H1 (cell line): ENCODE results near the gene GNAL. TPM values are rescaled to one million over a fixed set of nuclear protein-coding genes. Genes with fewer than 3 reads are reported as not detected.

Source experiments
- BCL11A ChIP-seq, 2 experiments: IDR thresholded peaks; one replicate each; pipeline ENCODE4 v1.6.1; 2011; ENCODE audit warnings: low read depth in 2 of 2, low read length in 2 of 2, mild to moderate bottlenecking in 2 of 2
- CBX8 ChIP-seq: fragments of 300-800, 300-1000 bp; sonication (generic); IDR thresholded peaks from 2 replicates; pipeline ENCODE4 v1.7.1; 2016; ENCODE audit warnings: low read depth, low read length, borderline replicate concordance
- CTCF ChIP-seq, 3 experiments: IDR thresholded peaks; 1 replicate in 2 of 3; 2 replicates in 1 of 3; pipeline versions ENCODE4 v1.5.1 to v1.6.1; 2011; ENCODE audit warnings: low read length in 3 of 3, mild to moderate bottlenecking in 3 of 3, inconsistent platforms in 2 of 3, low read depth in 1 of 3, moderate library complexity in 1 of 3; ENCODE audit not compliant: insufficient read depth in 1 of 3; ENCODE audit errors: control extremely low read depth in 1 of 3
- JUN ChIP-seq: IDR thresholded peaks from 2 replicates; pipeline ENCODE4 v1.6.1; 2011; ENCODE audit warnings: low read depth, mild to moderate bottlenecking, improper control_type of control experiment, low read length
- NANOG ChIP-seq: IDR thresholded peaks from 2 replicates; pipeline ENCODE4 v1.6.1; 2011; ENCODE audit warnings: low read length, low read depth, mild to moderate bottlenecking, inconsistent platforms; ENCODE audit not compliant: insufficient read depth, poor library complexity, severe bottlenecking
- PHF8 ChIP-seq: fragments of 200-600 bp; sonication (generic); conservative IDR thresholded peaks from 2 replicates; pipeline ENCODE4 v1.7.1; 2012; ENCODE audit warnings: low read depth, mild to moderate bottlenecking, inconsistent platforms, low read length, moderate library complexity
- SIX5 ChIP-seq: IDR thresholded peaks from 2 replicates; pipeline ENCODE4 v1.6.1; 2011; ENCODE audit warnings: mild to moderate bottlenecking, low read depth, low read length
- polyA plus RNA-seq, 7 experiments: library from polyadenylated mRNA; depleted of rRNA in 3 of 7; stranded (reverse) in 5 of 7; unstranded in 2 of 7; fragments of >200 nt in 5 of 7; fragments of 200-250 nt in 2 of 7; gene quantifications; 1 replicate in 5 of 7; 2 replicates in 1 of 7; 4 replicates in 1 of 7; pipeline versions ENCODE4 v1.2.1 to v1.2.3, GENCODE V29; 2011 to 2013; ENCODE audit warnings: missing spikeins in 2 of 7, mixed read lengths in 2 of 7
- total RNA-seq: library from RNA; stranded (reverse); fragmentation: NEBNext Ultra II Directional; extraction: Animal tissue kit (Norgen Biotek cat#: 25700); gene quantifications from 2 replicates; pipeline ENCODE4 v1.2.1, GENCODE V29; 2021

The GNAL gene
- total and polyA plus RNA-seq, 2 of the 8 experiments (the other 6 are each of a cell fraction or from before 2014, with no cell fraction given): 13.2 to 18.3 TPM

GRCh38 chr18:11811009-11811408, 121.9 kb downstream of the GNAL start (continued):
- TF ChIP-seq CBX8: no peak
- TF ChIP-seq NANOG: no peak
- no peak for TF ChIP-seq PHF8
- TF ChIP-seq CTCF (IDR thresholded peaks at IDR 0.05; ENCODE audit: control extremely low read depth in 1 of 3, insufficient read depth in 1 of 3, low read depth in 1 of 3, low read length in 3 of 3): no peak
- TF ChIP-seq JUN: no peak
- no peak for TF ChIP-seq SIX5
- no peak for TF ChIP-seq BCL11A (IDR thresholded peaks at IDR 0.05; ENCODE audit: low read depth in 2 of 2, low read length in 2 of 2)
